Natural killer cell treated with Interleukin-12 subunit alpha and Interleukin-12 subunit beta and Interleukin-15 and Interleukin-18, amount 100 ng/mL, for 72 hours (primary cell): Measurements from ENCODE around the gene TMOD1. TPM values are rescaled to one million over a fixed set of nuclear protein-coding genes. Genes with fewer than 3 reads are reported as not detected.
A peak's percentile ranks its signal among the peaks of the same experiment; 100 is the strongest.

Experiments
- ATAC-seq, 2 donors: fragments of 150-1000 bp; cut with Tn5 transposase in 1 of 2; sonication (Bioruptor Pico), chemical (Tn5 transposase) in 1 of 2; 2 replicates each; pipeline ENCODE4 v1.10.0; 2021
- DNase-seq: peaks from one replicate; pipeline ENCODE4 v3.0.0; 2022; ENCODE audit warnings: low spot score
- H3K27ac Mint-ChIP-seq, 2 donors: 1 replicate in 1 of 2; 2 replicates in 1 of 2; pipeline ENCODE4 v1.8.0; 2022; ENCODE audit warnings: mixed read lengths in 2 of 2, mild to moderate bottlenecking in 1 of 2, moderate library complexity in 1 of 2
- H3K27me3 Mint-ChIP-seq, 2 donors: 1 replicate in 1 of 2; 2 replicates in 1 of 2; pipeline ENCODE4 v1.8.0; 2022; ENCODE audit warnings: mixed read lengths in 2 of 2
- H3K36me3 Mint-ChIP-seq: one replicate; pipeline ENCODE4 v1.8.0; 2022; ENCODE audit warnings: mixed read lengths
- H3K4me1 Mint-ChIP-seq, 2 donors: 1 replicate in 1 of 2; 2 replicates in 1 of 2; pipeline ENCODE4 v1.8.0; 2022; ENCODE audit warnings: low read depth in 2 of 2, mixed read lengths in 2 of 2, mild to moderate bottlenecking in 1 of 2
- H3K4me3 Mint-ChIP-seq: one replicate; pipeline ENCODE4 v1.8.0; 2022; ENCODE audit warnings: mixed read lengths
- H3K9me3 Mint-ChIP-seq: 2 replicates; pipeline ENCODE4 v1.8.0; 2022; ENCODE audit warnings: mixed read lengths
- total RNA-seq, 2 donors: library from RNA; stranded (reverse); gene quantifications; one replicate each; pipeline ENCODE4 v1.2.3, GENCODE V29; 2022

The TMOD1 gene
- total RNA-seq, 2 donors from 2014 or later, result 1.1 to 2.1 TPM

GRCh38 chr9:97531888-97532376, 30.5 kb downstream of the TMOD1 start:
- DNase-seq (no peak), ATAC-seq (no peak)
- H3K9me3 Mint-ChIP-seq, result no peaks in the 10 kb centered on the region
- H3K27ac Mint-ChIP-seq, result no peak overlapping the region
- H3K27me3 Mint-ChIP-seq, result peaks cover 10 to 14% of the 10 kb centered on the region in 2 donors
- no peak overlapping the region for H3K4me3 Mint-ChIP-seq
- peaks cover 0 to 10% of the 10 kb centered on the region in 2 donors for H3K4me1 Mint-ChIP-seq
- H3K36me3 Mint-ChIP-seq, result no peaks in the 10 kb centered on the region

GRCh38 chr9:97534185-97534584, 32.7 kb downstream of the TMOD1 start:
- Mint-ChIP-seq H3K4me3 (no peak overlapping the region), H3K27me3 (peaks cover 12 to 19% of the 10 kb centered on the region in 2 donors), H3K36me3 (no peaks in the 10 kb centered on the region), H3K4me1 (peaks cover 0 to 10% of the 10 kb centered on the region in 2 donors), H3K9me3 (no peaks in the 10 kb centered on the region), H3K27ac (no peak overlapping the region)
- no peak for ATAC-seq
- no peak for DNase-seq

GRCh38 chr9:97534961-97535594, 33.6 kb downstream of the TMOD1 start:
- peaks cover 0 to 2% of the 10 kb centered on the region in 2 donors for H3K4me1 Mint-ChIP-seq
- H3K27ac Mint-ChIP-seq, result no peak overlapping the region
- H3K27me3 Mint-ChIP-seq, result peaks cover 11 to 21% of the 10 kb centered on the region in 2 donors
- DNase-seq (no peak), ATAC-seq (peak; percentile 25 to 41)
- no peak overlapping the region for H3K4me3 Mint-ChIP-seq
- no peaks in the 10 kb centered on the region for H3K36me3 Mint-ChIP-seq
- no peaks in the 10 kb centered on the region for H3K9me3 Mint-ChIP-seq

GRCh38 chr9:97535771-97536170, 34.3 kb downstream of the TMOD1 start:
- H3K4me1 Mint-ChIP-seq, result no peaks in the 10 kb centered on the region
- peaks cover 9 to 21% of the 10 kb centered on the region in 2 donors for H3K27me3 Mint-ChIP-seq
- H3K27ac Mint-ChIP-seq, result no peak overlapping the region
- no peak for ATAC-seq
- DNase-seq, result no peak
- no peaks in the 10 kb centered on the region for H3K9me3 Mint-ChIP-seq
- H3K36me3 Mint-ChIP-seq, result no peaks in the 10 kb centered on the region
- H3K4me3 Mint-ChIP-seq, result no peak overlapping the region

- H3K9me3 Mint-ChIP-seq, result no peaks in the 10 kb centered on the region
- ATAC-seq (no peak), DNase-seq (no peak)
- H3K4me3 Mint-ChIP-seq, result no peak overlapping the region
- H3K27ac Mint-ChIP-seq, result no peak overlapping the region
- H3K36me3 Mint-ChIP-seq, result no peaks in the 10 kb centered on the region
- H3K27me3 Mint-ChIP-seq, result peaks cover 9 to 21% of the 10 kb centered on the region in 2 donors
- H3K4me1 Mint-ChIP-seq, result no peaks in the 10 kb centered on the region
Measured at GRCh38 chr9:97536480-97536879, 35.0 kb downstream of the TMOD1 start.

GRCh38 chr9:97543561-97543960, 42.1 kb downstream of the TMOD1 start:
- DNase-seq, result no peak
- no peaks in the 10 kb centered on the region for H3K9me3 Mint-ChIP-seq
- H3K4me3 Mint-ChIP-seq, result no peak overlapping the region
- H3K4me1 Mint-ChIP-seq, result no peaks in the 10 kb centered on the region
- H3K27me3 Mint-ChIP-seq, result peaks cover 4 to 7% of the 10 kb centered on the region in 2 donors
- no peaks in the 10 kb centered on the region for H3K36me3 Mint-ChIP-seq
- no peak overlapping the region for H3K27ac Mint-ChIP-seq
- ATAC-seq, result no peak

- no peaks in the 10 kb centered on the region for H3K36me3 Mint-ChIP-seq
- no peak overlapping the region for H3K4me3 Mint-ChIP-seq
- no peaks in the 10 kb centered on the region for H3K4me1 Mint-ChIP-seq
- H3K9me3 Mint-ChIP-seq, result no peaks in the 10 kb centered on the region
- H3K27ac Mint-ChIP-seq, result no peak overlapping the region
- ATAC-seq (no peak), DNase-seq (no peak)
- peaks cover 6 to 9% of the 10 kb centered on the region in 2 donors for H3K27me3 Mint-ChIP-seq
Measured at GRCh38 chr9:97545486-97545885, 44.0 kb downstream of the TMOD1 start.

- ATAC-seq (no peak), DNase-seq (no peak)
- Mint-ChIP-seq H3K27ac (no peak overlapping the region), H3K4me1 (no peaks in the 10 kb centered on the region), H3K27me3 (peaks cover 8 to 14% of the 10 kb centered on the region in 2 donors), H3K4me3 (no peak overlapping the region), H3K36me3 (no peaks in the 10 kb centered on the region), H3K9me3 (no peaks in the 10 kb centered on the region)
Measured at GRCh38 chr9:97547098-97547829, 45.8 kb downstream of the TMOD1 start.

GRCh38 chr9:97548379-97548778, 46.9 kb downstream of the TMOD1 start:
- H3K9me3 Mint-ChIP-seq, result no peaks in the 10 kb centered on the region
- DNase-seq (no peak), ATAC-seq (peak in 1 of 2 donors; percentile 32)
- no peak overlapping the region for H3K4me3 Mint-ChIP-seq
- H3K27ac Mint-ChIP-seq, result no peak overlapping the region
- H3K4me1 Mint-ChIP-seq, result no peaks in the 10 kb centered on the region
- no peaks in the 10 kb centered on the region for H3K36me3 Mint-ChIP-seq
- H3K27me3 Mint-ChIP-seq, result peaks cover 10 to 25% of the 10 kb centered on the region in 2 donors

- Mint-ChIP-seq H3K4me1 (no peaks in the 10 kb centered on the region), H3K36me3 (no peaks in the 10 kb centered on the region), H3K9me3 (no peaks in the 10 kb centered on the region), H3K27ac (no peak overlapping the region), H3K27me3 (peaks cover 10 to 25% of the 10 kb centered on the region in 2 donors), H3K4me3 (no peak overlapping the region)
- DNase-seq, result no peak
- no peak for ATAC-seq
Measured at GRCh38 chr9:97548819-97549540, 47.5 kb downstream of the TMOD1 start.

GRCh38 chr9:97550386-97550785, 48.9 kb downstream of the TMOD1 start:
- no peak for DNase-seq
- ATAC-seq, result no peak
- Mint-ChIP-seq H3K27me3 (peaks cover 15 to 25% of the 10 kb centered on the region in 2 donors), H3K4me3 (no peak overlapping the region), H3K27ac (no peak overlapping the region), H3K4me1 (no peaks in the 10 kb centered on the region), H3K9me3 (no peaks in the 10 kb centered on the region), H3K36me3 (no peaks in the 10 kb centered on the region)

- H3K4me1 Mint-ChIP-seq, result no peaks in the 10 kb centered on the region
- no peaks in the 10 kb centered on the region for H3K9me3 Mint-ChIP-seq
- no peak overlapping the region for H3K4me3 Mint-ChIP-seq
- H3K27me3 Mint-ChIP-seq, result peaks cover 22 to 31% of the 10 kb centered on the region in 2 donors
- H3K36me3 Mint-ChIP-seq, result no peaks in the 10 kb centered on the region
- no peak for DNase-seq
- no peak for ATAC-seq
- no peak overlapping the region for H3K27ac Mint-ChIP-seq
Measured at GRCh38 chr9:97551308-97551707, 49.8 kb downstream of the TMOD1 start.

- no peaks in the 10 kb centered on the region for H3K36me3 Mint-ChIP-seq
- ATAC-seq (no peak), DNase-seq (no peak)
- H3K4me3 Mint-ChIP-seq, result no peak overlapping the region
- peaks cover 27 to 36% of the 10 kb centered on the region in 2 donors for H3K27me3 Mint-ChIP-seq
- H3K9me3 Mint-ChIP-seq, result no peaks in the 10 kb centered on the region
- H3K4me1 Mint-ChIP-seq, result peaks cover 0 to 3% of the 10 kb centered on the region in 2 donors
- H3K27ac Mint-ChIP-seq, result no peak overlapping the region
Measured at GRCh38 chr9:97553141-97553540, 51.7 kb downstream of the TMOD1 start.

- DNase-seq (no peak), ATAC-seq (no peak)
- no peak overlapping the region for H3K27ac Mint-ChIP-seq
- H3K9me3 Mint-ChIP-seq, result no peaks in the 10 kb centered on the region
- peaks cover 0 to 3% of the 10 kb centered on the region in 2 donors for H3K4me1 Mint-ChIP-seq
- no peak overlapping the region for H3K4me3 Mint-ChIP-seq
- no peaks in the 10 kb centered on the region for H3K36me3 Mint-ChIP-seq
- peaks cover 29 to 36% of the 10 kb centered on the region in 2 donors for H3K27me3 Mint-ChIP-seq
Measured at GRCh38 chr9:97553841-97554240, 52.4 kb downstream of the TMOD1 start.
